Stimulated activated naive CD4-positive, alpha-beta T cell treated with Interleukin-2 at 50 U/mL for 16 hours (primary cell): ENCODE data around the gene FBXO38.
"Not testable (repeated sequence)": the region's sequence is repeated elsewhere in the genome, so short reads cannot be mapped to it uniquely, and the experiment has no call there.

Experiments
- DNase-seq: peaks from one replicate; lab custom pipeline; 2025; lab: John Stamatoyannopoulos, UW

FBXO38 gene

GRCh38 chr5:148427370-148428042, 43.7 kb downstream of the FBXO38 start:
- DNase-seq, result no peak

GRCh38 chr5:148428848-148429247, 45.1 kb downstream of the FBXO38 start:
- no peak for DNase-seq

GRCh38 chr5:148433826-148434225, 50.1 kb downstream of the FBXO38 start:
- DNase-seq, result no peak

- no peak for DNase-seq
Observed at GRCh38 chr5:148436029-148436428, 52.3 kb downstream of the FBXO38 start.

- DNase-seq, result no peak
Observed at GRCh38 chr5:148437249-148437648, 53.5 kb downstream of the FBXO38 start.

GRCh38 chr5:148438933-148439332, 55.2 kb downstream of the FBXO38 start:
- DNase-seq, result no peak

GRCh38 chr5:148443241-148443640, 59.5 kb downstream of the FBXO38 start:
- DNase-seq, result no peak

- no peak for DNase-seq
Observed at GRCh38 chr5:148443998-148444397, 60.2 kb downstream of the FBXO38 start.

- no peak for DNase-seq
Observed at GRCh38 chr5:148445578-148445977, 61.8 kb downstream of the FBXO38 start.

GRCh38 chr5:148446611-148447010, 62.9 kb downstream of the FBXO38 start:
- DNase-seq, result no peak

- DNase-seq, result no peak
Observed at GRCh38 chr5:148452499-148453193, 68.9 kb downstream of the FBXO38 start.

- no peak for DNase-seq
Observed at GRCh38 chr5:148454576-148454975, 70.8 kb downstream of the FBXO38 start.

- DNase-seq, result no peak
Observed at GRCh38 chr5:148455185-148455584, 71.4 kb downstream of the FBXO38 start.

GRCh38 chr5:148457183-148457620, 73.4 kb downstream of the FBXO38 start:
- DNase-seq, result no peak

- no peak for DNase-seq
Observed at GRCh38 chr5:148458036-148458888, 74.5 kb downstream of the FBXO38 start.

GRCh38 chr5:148459669-148460068, 75.9 kb downstream of the FBXO38 start:
- DNase-seq, result no peak

- DNase-seq, result no peak
Observed at GRCh38 chr5:148465381-148466235, 81.8 kb downstream of the FBXO38 start.

- no peak for DNase-seq
Observed at GRCh38 chr5:148466236-148466580, 82.5 kb downstream of the FBXO38 start.

- no peak for DNase-seq
Observed at GRCh38 chr5:148467958-148468357, 84.2 kb downstream of the FBXO38 start.

- not testable (repeated sequence) for DNase-seq
Observed at GRCh38 chr5:148468746-148469145, 85.0 kb downstream of the FBXO38 start.

GRCh38 chr5:148469501-148469935, 85.8 kb downstream of the FBXO38 start:
- DNase-seq, result no peak

GRCh38 chr5:148471379-148471778, 87.6 kb downstream of the FBXO38 start:
- no peak for DNase-seq
